ENCODE data around the gene LMNB1. TPM values are rescaled to one million over a fixed set of nuclear protein-coding genes. Genes with fewer than 3 reads are reported as not detected.

The LMNB1 gene
- total RNA-seq, 1 donor: 7.2 TPM

DNA sequence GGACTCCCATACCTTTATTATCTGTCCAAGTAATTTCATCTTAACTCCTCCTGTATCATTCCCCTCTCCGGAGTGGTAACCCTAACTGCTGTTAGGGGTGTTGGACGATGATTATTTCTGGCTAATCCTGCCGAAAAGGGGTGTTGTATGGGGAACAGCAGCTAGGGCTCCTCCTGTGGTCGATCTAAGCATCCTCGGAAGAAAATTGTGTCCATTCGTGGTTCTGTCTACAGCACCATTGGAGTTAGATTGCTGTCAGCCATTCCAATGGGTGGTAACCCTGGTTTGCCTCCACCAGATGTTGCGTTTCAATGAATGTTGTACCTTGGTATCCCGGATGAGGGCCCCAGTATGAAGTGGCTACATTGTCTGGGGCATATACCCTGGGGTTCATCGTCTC is 35.6 kb upstream of the LMNB1 start:
- DNase-seq (ENCODE audit: insufficient read length, low spot score, missing footprints): no peak
- Histone ChIP-seq H2AFZ (ENCODE audit: low read length) (no peak overlapping the region), H3K4me3 (ENCODE audit: insufficient read depth, low read length) (no peak overlapping the region), H3K4me2 (ENCODE audit: insufficient read depth, low read length) (no peak overlapping the region), H3K27me3 (ENCODE audit: insufficient read depth, low read length) (no peaks in the 10 kb centered on the region), H3K27ac (ENCODE audit: low read depth, low read length) (no peak overlapping the region), H4K20me1 (ENCODE audit: insufficient read depth, low read length) (no peaks in the 10 kb centered on the region), H3K36me3 (ENCODE audit: insufficient read depth, low read length) (no peaks in the 10 kb centered on the region), H3K79me2 (ENCODE audit: insufficient read depth, low read length) (no peaks in the 10 kb centered on the region), H3K9me3 (ENCODE audit: low read depth, low read length) (no peaks in the 10 kb centered on the region), H3K4me1 (ENCODE audit: insufficient read depth, low read length) (no peaks in the 10 kb centered on the region)
- TF ChIP-seq, protein P1, sequence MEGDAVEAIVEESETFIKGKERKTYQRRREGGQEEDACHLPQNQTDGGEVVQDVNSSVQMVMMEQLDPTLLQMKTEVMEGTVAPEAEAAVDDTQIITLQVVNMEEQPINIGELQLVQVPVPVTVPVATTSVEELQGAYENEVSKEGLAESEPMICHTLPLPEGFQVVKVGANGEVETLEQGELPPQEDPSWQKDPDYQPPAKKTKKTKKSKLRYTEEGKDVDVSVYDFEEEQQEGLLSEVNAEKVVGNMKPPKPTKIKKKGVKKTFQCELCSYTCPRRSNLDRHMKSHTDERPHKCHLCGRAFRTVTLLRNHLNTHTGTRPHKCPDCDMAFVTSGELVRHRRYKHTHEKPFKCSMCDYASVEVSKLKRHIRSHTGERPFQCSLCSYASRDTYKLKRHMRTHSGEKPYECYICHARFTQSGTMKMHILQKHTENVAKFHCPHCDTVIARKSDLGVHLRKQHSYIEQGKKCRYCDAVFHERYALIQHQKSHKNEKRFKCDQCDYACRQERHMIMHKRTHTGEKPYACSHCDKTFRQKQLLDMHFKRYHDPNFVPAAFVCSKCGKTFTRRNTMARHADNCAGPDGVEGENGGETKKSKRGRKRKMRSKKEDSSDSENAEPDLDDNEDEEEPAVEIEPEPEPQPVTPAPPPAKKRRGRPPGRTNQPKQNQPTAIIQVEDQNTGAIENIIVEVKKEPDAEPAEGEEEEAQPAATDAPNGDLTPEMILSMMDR (IDR thresholded peaks at IDR 0.05; ENCODE audit: extremely low read depth, low read depth, low read length): no peak

DNA sequence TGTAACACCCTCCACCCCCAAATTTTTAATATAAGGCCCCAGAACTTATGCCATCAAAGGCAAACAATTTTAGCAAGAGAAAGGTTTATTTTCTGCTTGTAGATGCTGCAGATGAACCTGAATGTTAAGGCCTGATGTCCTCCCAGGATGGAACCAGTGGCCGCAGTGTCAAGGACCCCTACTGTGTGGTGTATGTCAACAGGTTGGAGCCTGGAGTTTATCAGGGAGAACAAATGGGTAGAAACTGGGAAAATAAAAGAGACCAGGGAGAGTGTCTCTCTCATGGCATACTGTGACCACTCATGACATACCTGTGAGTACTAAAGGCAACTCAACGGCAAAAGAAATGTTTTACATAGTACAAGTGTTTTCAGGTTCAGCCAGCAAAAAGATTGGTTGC is 34.5 kb upstream of the LMNB1 start:
- no peaks in the 10 kb centered on the region for H3K27me3 ChIP-seq (ENCODE audit: insufficient read depth, low read length)
- H2AFZ ChIP-seq (ENCODE audit: low read length): no peak overlapping the region
- H3K36me3 ChIP-seq (ENCODE audit: insufficient read depth, low read length): no peaks in the 10 kb centered on the region
- no peak for DNase-seq (ENCODE audit: insufficient read length, low spot score, missing footprints)
- no peak overlapping the region for H3K27ac ChIP-seq (ENCODE audit: low read depth, low read length)
- no peak overlapping the region for H3K4me2 ChIP-seq (ENCODE audit: insufficient read depth, low read length)
- H3K9me3 ChIP-seq (ENCODE audit: low read depth, low read length): no peaks in the 10 kb centered on the region
- no peaks in the 10 kb centered on the region for H3K4me1 ChIP-seq (ENCODE audit: insufficient read depth, low read length)
- no peaks in the 10 kb centered on the region for H3K79me2 ChIP-seq (ENCODE audit: insufficient read depth, low read length)
- no peak overlapping the region for H3K4me3 ChIP-seq (ENCODE audit: insufficient read depth, low read length)
- no peaks in the 10 kb centered on the region for H4K20me1 ChIP-seq (ENCODE audit: insufficient read depth, low read length)
- TF ChIP-seq, protein P1 (IDR thresholded peaks at IDR 0.05; ENCODE audit: extremely low read depth, low read depth, low read length): no peak

DNA sequence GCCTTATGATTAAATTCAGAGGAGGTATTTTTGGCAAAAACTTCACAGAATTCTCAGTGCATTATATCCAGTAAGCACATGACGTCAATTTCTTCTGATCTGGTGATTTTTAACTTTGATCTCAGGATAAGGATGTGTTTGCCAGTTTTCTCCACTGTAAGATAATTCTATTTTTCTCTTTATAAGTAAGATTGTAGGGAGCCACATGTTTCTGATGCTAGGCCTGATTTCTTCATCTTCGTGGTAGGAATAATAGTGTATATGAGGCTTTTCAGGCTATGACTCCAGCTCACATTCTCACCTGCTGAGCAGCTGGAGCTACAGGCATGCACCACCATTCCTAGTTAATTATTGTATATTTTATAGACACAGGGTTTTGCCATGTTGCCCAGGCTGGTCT is 32.1 kb upstream of the LMNB1 start:
- DNase-seq (ENCODE audit: insufficient read length, low spot score, missing footprints): no peak
- H3K79me2 ChIP-seq (ENCODE audit: insufficient read depth, low read length): no peaks in the 10 kb centered on the region
- H3K4me1 ChIP-seq (ENCODE audit: insufficient read depth, low read length): peaks cover 6% of the 10 kb centered on the region
- no peaks in the 10 kb centered on the region for H3K36me3 ChIP-seq (ENCODE audit: insufficient read depth, low read length)
- H3K9me3 ChIP-seq (ENCODE audit: low read depth, low read length): no peaks in the 10 kb centered on the region
- TF ChIP-seq, protein P1 (IDR thresholded peaks at IDR 0.05; ENCODE audit: extremely low read depth, low read depth, low read length): no peak
- H2AFZ ChIP-seq (ENCODE audit: low read length): no peak overlapping the region
- no peak overlapping the region for H3K4me3 ChIP-seq (ENCODE audit: insufficient read depth, low read length)
- H3K27ac ChIP-seq (ENCODE audit: low read depth, low read length): no peak overlapping the region
- H4K20me1 ChIP-seq (ENCODE audit: insufficient read depth, low read length): no peaks in the 10 kb centered on the region
- H3K27me3 ChIP-seq (ENCODE audit: insufficient read depth, low read length): no peaks in the 10 kb centered on the region
- H3K4me2 ChIP-seq (ENCODE audit: insufficient read depth, low read length): no peak overlapping the region

DNA sequence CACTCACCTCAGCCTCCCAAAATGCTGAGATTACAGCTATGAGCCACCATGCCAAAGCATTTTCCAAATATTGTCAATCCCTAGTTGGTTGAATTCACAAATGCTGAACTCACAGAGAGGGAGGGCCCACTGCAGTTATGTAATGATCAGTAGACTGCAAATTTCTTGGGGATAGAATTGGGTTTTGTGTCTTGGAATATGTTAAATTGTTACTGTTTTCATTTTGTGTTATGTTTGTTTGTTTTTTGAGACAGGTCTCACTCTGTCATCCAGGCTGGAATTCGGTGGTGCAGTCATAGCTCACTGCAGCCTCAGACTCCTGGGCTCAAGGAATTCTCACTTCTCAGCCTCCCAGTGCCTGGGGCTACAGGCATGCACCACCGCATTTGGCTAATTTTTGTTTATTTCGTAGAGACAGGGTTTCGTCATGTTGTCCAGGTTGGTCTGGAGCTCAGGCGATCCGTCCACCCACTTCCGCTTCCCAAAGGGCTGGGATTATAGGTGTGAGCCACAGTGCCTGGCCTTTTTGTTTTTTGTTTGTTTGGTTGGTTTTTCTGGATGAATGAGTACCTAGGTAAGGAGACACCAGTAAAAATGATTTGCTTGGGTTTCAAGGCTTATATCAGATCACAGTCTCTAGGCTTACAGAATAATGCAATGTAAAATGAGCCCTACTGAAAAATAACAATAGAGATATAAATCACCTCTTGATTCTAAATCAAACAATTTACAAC is 31.5 kb upstream of the LMNB1 start:
- Histone ChIP-seq H3K9me3 (ENCODE audit: low read depth, low read length) (no peaks in the 10 kb centered on the region), H2AFZ (ENCODE audit: low read length) (no peak overlapping the region), H3K4me2 (ENCODE audit: insufficient read depth, low read length) (no peak overlapping the region), H3K27me3 (ENCODE audit: insufficient read depth, low read length) (no peaks in the 10 kb centered on the region), H3K36me3 (ENCODE audit: insufficient read depth, low read length) (no peaks in the 10 kb centered on the region), H3K4me3 (ENCODE audit: insufficient read depth, low read length) (no peak overlapping the region), H3K27ac (ENCODE audit: low read depth, low read length) (no peak overlapping the region), H3K79me2 (ENCODE audit: insufficient read depth, low read length) (no peaks in the 10 kb centered on the region), H3K4me1 (ENCODE audit: insufficient read depth, low read length) (peaks cover 6% of the 10 kb centered on the region), H4K20me1 (ENCODE audit: insufficient read depth, low read length) (no peaks in the 10 kb centered on the region)
- TF ChIP-seq, protein P1 (IDR thresholded peaks at IDR 0.05; ENCODE audit: extremely low read depth, low read depth, low read length): no peak
- no peak for DNase-seq (ENCODE audit: insufficient read length, low spot score, missing footprints)
